Activated naive CD8-positive, alpha-beta T cell treated with anti-CD3 and anti-CD28 coated beads for 36 hours (primary cell): ENCODE results near the gene CLRN3. TPM values are rescaled to one million over a fixed set of nuclear protein-coding genes. Genes with fewer than 3 reads are reported as not detected.

Source experiments
- DNase-seq: peaks from one replicate; pipeline ENCODE4 v3.0.0; 2021
- H3K27ac Mint-ChIP-seq: one replicate; pipeline ENCODE4 v1.8.0; 2022; ENCODE audit warnings: mild to moderate bottlenecking, moderate library complexity, mixed read lengths
- H3K27me3 Mint-ChIP-seq: one replicate; pipeline ENCODE4 v1.8.0; 2022; ENCODE audit warnings: mild to moderate bottlenecking, mixed read lengths
- H3K36me3 Mint-ChIP-seq: one replicate; pipeline ENCODE4 v1.8.0; 2021; ENCODE audit warnings: mild to moderate bottlenecking, mixed read lengths
- H3K4me1 Mint-ChIP-seq: one replicate; pipeline ENCODE4 v1.8.0; 2021; ENCODE audit warnings: mixed read lengths
- H3K4me3 Mint-ChIP-seq: one replicate; pipeline ENCODE4 v1.8.0; 2022; ENCODE audit warnings: mild to moderate bottlenecking, moderate library complexity, mixed read lengths
- H3K9me3 Mint-ChIP-seq: one replicate; pipeline ENCODE4 v1.8.0; 2022; ENCODE audit warnings: mixed read lengths
- total RNA-seq, 2 experiments: library from RNA; stranded (reverse); gene quantifications; one replicate each; pipeline ENCODE4 v1.2.3, GENCODE V29; 2021

The CLRN3 gene
- total RNA-seq, 2 experiments from 2014 or later: not detected

DNA sequence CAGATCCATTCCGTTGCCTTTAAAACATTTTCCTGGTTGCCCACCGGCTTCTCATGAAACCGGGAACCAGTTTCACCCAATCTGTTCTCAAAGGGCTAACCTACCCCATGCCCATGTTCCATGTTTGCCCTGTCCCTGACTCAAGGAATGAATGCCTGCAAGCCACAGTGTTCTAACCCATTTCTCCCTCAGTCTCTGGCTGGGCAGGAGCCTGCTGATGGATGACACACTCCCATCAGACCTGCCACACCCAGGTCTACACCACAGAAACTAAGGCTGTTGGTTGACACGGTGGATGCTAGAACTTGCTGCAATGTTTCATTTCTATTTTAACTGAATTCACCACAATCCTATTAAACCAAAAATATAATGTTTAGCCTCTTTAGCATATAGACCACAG is 15.6 kb downstream of the CLRN3 start:
- H3K27me3 Mint-ChIP-seq: peaks cover 4% of the 10 kb centered on the region
- H3K27ac Mint-ChIP-seq: no peak overlapping the region
- no peaks in the 10 kb centered on the region for H3K9me3 Mint-ChIP-seq
- DNase-seq: no peak
- H3K36me3 Mint-ChIP-seq: no peaks in the 10 kb centered on the region
- H3K4me3 Mint-ChIP-seq: no peak overlapping the region
- peaks cover 7% of the 10 kb centered on the region for H3K4me1 Mint-ChIP-seq

DNA sequence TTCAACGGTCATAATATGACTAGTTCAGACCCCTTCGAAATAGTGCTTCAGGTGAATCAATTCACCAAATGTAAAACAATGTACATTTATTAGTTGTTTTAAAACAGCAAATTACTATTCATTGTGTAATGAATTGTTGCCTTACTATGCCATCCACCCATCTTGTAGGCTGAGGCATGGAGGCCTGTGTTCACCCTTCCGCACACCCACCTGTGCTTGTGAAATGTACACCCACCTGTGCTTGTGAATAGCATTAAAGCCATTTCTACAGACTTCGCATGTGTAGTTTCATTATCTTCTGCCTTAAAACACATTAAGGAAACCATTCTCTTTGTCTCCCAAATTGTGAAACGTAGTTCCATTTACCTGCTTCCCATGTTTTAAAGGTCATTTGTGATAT is 16.8 kb downstream of the CLRN3 start:
- Mint-ChIP-seq H3K4me3 (no peak overlapping the region), H3K4me1 (peaks cover 7% of the 10 kb centered on the region), H3K36me3 (no peaks in the 10 kb centered on the region)

DNA sequence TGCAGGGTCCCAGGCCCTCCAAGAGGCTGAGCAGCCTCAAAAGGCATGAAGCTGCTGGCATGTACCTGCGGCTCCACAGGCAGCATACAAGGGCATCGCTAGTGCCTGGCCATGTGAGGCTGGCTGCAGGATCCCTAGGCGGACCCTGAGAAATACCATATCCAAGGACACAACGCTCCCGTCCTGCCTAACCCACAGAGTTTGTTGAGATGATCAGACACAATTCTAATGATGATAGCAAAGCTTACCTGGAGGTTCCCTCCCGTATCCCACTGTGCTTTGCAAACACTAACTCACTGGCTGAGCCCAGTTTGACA is 17.3 kb downstream of the CLRN3 start:
- Mint-ChIP-seq H3K4me3 (no peak overlapping the region), H3K36me3 (no peaks in the 10 kb centered on the region), H3K4me1 (peaks cover 3% of the 10 kb centered on the region), H3K27me3 (peaks cover 9% of the 10 kb centered on the region), H3K9me3 (no peaks in the 10 kb centered on the region), H3K27ac (no peak overlapping the region)
- no peak for DNase-seq

More for the DNA sequence above, 16.8 kb downstream of the CLRN3 start:
- Mint-ChIP-seq H3K27me3 (peaks cover 8% of the 10 kb centered on the region), H3K27ac (no peak overlapping the region), H3K9me3 (no peaks in the 10 kb centered on the region)
- no peak for DNase-seq

DNA sequence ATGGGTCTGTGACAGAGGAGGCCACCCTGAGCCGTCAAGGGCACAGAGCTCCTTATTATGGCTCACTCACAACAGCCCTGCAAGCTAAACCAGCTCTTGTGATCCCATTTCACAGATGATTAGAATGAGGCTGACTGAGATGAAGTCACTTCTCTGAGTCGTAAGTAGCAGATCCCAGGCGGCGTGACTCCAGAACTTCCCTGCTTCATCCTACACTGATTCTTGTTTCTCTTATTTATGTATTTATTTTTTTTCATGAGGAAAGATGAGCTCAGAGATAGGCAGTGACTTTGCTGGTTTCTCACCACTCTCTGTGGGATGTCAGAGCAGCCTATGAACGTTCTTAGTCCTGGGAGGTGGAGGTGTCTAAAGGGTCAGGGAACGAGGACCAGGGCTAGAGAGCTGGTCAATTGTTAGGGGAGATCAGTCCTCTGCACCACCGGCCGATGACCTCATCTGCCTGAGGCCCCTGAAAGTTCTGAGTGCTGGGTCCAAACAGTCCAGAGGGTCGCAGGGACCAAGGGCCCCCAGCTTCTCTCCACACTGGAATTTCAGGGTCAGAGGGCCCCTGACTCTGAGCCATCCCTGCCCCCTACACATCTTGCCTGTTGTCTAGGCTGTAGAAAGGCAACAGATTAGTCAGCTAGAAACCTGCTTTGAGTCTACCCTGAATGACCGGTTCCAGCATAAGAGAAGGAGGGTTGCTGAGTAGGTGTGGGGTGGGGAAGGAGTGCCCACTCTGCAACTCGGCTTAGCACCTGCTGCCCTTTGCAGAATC is 17.9 kb downstream of the CLRN3 start:
- Mint-ChIP-seq H3K27ac (no peak overlapping the region), H3K9me3 (no peaks in the 10 kb centered on the region), H3K4me1 (no peaks in the 10 kb centered on the region), H3K4me3 (no peak overlapping the region), H3K36me3 (no peaks in the 10 kb centered on the region), H3K27me3 (peaks cover 9% of the 10 kb centered on the region)
- DNase-seq: no peak

DNA sequence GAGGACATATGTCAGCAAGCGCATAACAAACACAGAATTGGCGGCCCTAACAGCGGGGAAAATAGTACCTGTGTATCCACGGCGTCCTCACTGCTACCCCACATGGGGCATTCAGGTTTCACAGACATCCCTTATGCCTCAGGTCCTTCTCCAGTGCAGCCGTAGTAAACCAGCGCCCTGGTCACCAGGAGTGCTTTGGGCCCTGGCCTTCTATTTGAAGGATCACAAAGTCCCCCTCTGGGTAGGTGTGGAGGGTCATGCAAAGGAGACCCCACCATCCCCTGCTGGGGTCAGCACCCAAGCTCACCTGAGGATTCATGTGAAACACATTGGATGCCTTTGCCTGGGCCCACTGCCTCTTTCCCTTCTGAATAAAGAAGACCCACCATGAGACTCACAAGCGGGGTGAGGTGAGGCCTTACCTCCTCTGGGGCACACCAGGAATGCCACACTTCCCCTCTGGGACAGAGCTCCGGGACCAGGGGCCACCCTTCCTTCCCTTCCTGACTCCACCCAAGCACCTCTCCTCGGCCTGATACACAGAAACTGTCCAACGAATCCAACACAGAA is 18.8 kb downstream of the CLRN3 start:
- H3K36me3 Mint-ChIP-seq: no peaks in the 10 kb centered on the region
- H3K27me3 Mint-ChIP-seq: peaks cover 14% of the 10 kb centered on the region
- H3K27ac Mint-ChIP-seq: no peak overlapping the region
- H3K4me1 Mint-ChIP-seq: no peaks in the 10 kb centered on the region
- no peaks in the 10 kb centered on the region for H3K9me3 Mint-ChIP-seq
- H3K4me3 Mint-ChIP-seq: no peak overlapping the region
- DNase-seq: no peak

DNA sequence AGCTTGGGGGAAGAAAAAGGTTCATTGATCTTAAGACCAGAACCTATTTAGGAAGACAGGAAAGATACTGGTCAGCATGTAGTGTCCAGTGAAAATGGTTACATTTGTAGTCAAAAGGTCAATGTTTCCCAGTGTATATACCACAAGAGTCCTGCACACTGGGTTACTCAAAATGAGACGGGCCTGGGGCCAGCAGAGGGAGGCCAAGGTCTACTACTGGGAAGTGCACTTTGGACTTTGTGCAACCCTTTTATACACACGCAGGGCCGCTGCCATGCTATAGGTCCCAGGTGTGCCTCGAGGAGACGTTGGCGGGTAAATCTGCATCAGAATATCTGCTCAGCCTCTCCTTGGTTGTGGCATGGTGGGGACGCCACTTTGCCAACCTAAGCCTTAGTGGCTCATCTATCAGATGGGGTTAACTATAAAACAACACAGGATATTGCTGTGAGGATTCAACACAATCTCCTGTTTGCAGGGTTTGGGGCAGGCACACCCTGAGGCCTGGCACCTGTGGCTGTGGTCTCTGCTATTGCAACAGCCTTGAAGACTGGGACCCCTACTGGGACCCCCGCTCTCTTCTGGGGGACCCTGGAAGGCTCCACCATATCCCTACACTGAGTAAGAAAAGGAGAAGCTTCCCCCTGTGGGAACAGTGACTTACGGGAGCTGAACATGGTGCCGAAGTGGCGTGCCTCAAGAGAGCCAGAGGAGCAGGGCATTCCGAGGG is 19.7 kb downstream of the CLRN3 start:
- Mint-ChIP-seq H3K36me3 (no peaks in the 10 kb centered on the region), H3K27me3 (peaks cover 19% of the 10 kb centered on the region), H3K9me3 (no peaks in the 10 kb centered on the region), H3K27ac (no peak overlapping the region), H3K4me3 (no peak overlapping the region), H3K4me1 (no peaks in the 10 kb centered on the region)
- DNase-seq: no peak

DNA sequence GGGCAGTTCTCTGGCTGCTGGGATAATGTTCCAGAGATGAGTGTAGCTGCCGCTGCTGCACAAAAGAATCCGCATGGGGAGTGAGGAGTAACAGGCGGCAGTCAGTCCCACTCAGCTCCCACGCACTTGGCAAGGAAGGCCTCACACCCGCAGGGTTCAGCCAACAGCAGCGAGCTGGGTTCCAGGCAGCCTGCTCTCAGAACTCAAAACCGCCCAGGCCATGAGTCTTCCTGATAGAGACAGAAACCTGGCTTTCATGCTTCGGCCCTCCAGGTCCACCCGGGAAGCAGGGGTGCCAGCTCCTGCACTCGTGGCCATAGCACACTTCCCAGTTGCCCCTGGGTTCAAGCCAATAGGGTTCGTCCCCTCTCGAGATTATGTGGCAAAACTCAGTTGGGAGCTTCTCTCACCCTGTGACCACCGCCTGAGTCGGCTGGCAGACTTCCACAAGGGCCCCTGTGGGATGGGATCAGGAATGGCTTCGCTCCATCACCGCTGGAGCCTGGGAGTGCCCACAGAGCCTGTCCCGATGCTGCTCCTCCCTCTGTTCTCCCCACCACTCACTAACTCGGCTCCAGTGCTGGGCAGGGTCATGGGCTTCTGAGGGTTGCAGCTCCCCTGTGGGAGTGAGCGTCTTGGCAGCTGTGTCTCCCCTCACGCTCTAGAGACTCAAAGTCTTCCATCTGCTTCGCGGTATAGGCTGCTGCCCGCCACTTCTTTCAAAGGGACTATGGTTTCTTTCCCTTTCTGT is 20.6 kb downstream of the CLRN3 start:
- no peak overlapping the region for H3K4me3 Mint-ChIP-seq
- peaks cover 20% of the 10 kb centered on the region for H3K27me3 Mint-ChIP-seq
- no peaks in the 10 kb centered on the region for H3K9me3 Mint-ChIP-seq
- no peak overlapping the region for H3K27ac Mint-ChIP-seq
- H3K36me3 Mint-ChIP-seq: no peaks in the 10 kb centered on the region
- DNase-seq: no peak
- H3K4me1 Mint-ChIP-seq: no peaks in the 10 kb centered on the region

DNA sequence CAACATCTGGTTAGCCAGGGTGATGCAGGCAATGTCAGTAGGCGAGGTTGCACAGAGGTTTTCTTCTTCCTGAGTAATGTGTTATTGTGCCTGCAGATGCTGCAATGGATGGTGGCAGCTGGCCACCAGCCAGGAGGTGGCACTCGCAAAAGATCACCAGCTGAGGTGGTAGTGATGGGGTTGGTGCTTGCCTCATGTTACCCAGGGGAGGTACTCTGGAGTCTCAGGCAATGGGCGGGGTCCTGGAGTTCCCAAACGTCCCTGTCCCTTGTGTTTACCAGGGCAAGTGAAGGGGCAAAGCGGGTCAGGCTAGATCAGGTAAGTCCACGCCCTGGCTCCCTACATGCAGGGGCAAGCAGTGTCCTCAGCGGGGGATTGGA is 21.1 kb downstream of the CLRN3 start:
- Mint-ChIP-seq H3K4me1 (no peaks in the 10 kb centered on the region), H3K36me3 (no peaks in the 10 kb centered on the region), H3K27me3 (peaks cover 20% of the 10 kb centered on the region), H3K27ac (no peak overlapping the region), H3K9me3 (no peaks in the 10 kb centered on the region), H3K4me3 (no peak overlapping the region)
- DNase-seq: no peak

DNA sequence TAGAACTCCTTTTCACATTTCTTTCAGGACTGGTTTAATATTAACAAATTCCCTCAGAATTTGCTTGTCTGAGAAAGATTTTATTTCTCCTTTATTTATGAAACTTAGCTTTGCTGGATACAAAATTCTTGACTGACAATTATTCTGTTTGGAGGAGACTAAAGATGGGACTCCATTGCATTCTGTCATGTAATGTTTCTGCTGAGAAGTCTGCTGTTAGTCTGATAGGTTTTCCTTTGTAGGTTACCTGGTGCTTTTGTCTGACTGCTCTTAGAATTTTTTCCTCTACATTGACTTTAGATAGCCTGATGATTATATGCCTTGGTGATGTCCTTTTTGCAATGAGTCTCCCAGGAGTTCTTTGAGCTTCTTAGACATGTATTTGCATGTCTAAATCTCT is 23.4 kb downstream of the CLRN3 start:
- no peak for DNase-seq
- Mint-ChIP-seq H3K27me3 (peaks cover 24% of the 10 kb centered on the region), H3K4me1 (no peaks in the 10 kb centered on the region), H3K9me3 (no peaks in the 10 kb centered on the region), H3K27ac (no peak overlapping the region), H3K4me3 (no peak overlapping the region), H3K36me3 (no peaks in the 10 kb centered on the region)

DNA sequence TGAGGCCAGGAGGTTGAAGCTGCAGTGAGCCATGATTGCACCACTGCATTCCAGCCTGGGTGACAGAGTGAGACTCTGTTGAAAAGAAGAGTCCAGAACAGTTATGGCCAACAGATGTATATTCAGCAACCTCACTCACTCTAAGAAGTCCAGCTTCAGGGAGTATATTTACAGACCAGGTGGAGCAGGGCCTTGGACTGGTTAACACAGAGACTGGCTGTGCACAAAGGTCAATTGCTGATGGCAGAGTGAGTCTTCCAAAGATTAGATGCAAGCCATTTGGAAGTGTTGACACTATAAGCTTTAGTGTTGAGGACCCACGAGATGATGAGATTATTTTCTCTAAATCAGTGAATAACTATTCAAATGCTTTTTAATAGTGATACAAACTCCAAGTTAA is 24.9 kb downstream of the CLRN3 start:
- Mint-ChIP-seq H3K4me1 (no peaks in the 10 kb centered on the region), H3K27ac (no peak overlapping the region), H3K4me3 (no peak overlapping the region)

DNA sequence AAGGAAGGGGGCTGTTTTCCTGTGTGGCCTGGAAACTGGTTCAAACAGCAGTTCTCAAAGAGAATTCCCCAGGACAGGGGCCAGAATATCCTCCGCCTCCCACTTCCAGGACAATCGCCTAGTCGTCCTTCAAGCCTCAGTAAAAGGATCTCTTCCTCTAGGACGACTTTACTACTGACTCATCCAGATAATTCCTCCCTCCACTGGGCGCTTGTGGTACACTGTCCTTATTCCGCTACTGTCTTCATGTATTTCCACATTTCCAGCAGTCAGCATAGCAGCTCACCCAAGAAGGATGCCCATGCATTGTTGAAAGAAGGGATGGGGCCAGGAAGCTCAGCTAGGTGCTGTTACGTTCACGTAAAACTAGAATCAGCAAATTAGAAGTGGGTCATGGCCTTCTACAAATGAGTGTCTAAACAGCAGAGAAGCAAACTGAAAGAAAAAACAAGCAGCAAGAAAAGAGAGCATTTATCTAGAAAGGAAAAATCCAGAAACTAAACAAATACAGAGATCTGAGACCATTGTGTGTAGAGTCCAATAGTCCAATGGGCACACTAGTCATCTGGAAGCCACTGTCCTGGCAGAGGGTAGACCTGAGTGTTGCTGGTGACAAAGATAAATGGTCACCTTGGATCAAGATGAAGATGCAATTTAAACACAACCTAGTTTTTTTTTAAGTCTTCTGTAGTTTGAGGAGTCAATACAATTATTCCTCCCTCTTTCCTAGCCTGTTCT is 26.3 kb downstream of the CLRN3 start:
- Mint-ChIP-seq H3K9me3 (peaks cover 4% of the 10 kb centered on the region), H3K4me3 (no peak overlapping the region), H3K27ac (no peak overlapping the region), H3K27me3 (peaks cover 27% of the 10 kb centered on the region), H3K4me1 (no peaks in the 10 kb centered on the region), H3K36me3 (peaks cover 2% of the 10 kb centered on the region)
- DNase-seq: no peak

More for the DNA sequence above, 24.9 kb downstream of the CLRN3 start:
- Mint-ChIP-seq H3K9me3 (peaks cover 4% of the 10 kb centered on the region), H3K27me3 (peaks cover 24% of the 10 kb centered on the region), H3K36me3 (peaks cover 2% of the 10 kb centered on the region)
- no peak for DNase-seq

DNA sequence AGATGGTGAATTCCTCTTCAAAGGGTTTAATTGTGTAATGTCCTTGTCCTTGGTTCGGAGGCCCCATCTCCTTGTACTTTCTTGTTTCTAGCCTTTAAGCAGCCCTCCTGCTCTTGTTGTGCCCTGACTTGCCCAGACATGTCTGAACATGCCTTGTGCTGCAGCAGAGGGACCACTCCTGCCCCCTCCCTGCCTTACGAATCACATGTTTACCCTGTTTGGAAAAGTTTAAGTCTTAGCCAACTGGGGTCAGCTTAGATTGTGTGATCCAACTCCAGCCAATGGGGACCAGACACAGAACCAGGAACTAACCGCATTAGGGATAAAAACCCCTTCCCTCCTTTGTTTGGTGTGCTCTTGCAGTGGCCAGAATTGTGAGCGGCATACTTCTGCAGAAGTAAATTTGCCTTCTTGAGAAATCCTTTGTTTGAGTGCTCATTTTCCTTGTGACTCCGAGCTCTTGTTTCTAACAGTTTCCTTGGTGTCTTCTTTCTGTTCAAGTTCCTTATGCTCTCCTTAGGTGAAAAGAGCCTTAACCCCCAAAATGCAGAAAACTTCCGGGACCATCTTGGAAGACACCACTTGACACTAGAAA is 29.4 kb downstream of the CLRN3 start:
- H3K27me3 Mint-ChIP-seq: peaks cover 15% of the 10 kb centered on the region
- H3K36me3 Mint-ChIP-seq: peaks cover 2% of the 10 kb centered on the region
- DNase-seq: no peak
- peaks cover 4% of the 10 kb centered on the region for H3K9me3 Mint-ChIP-seq
- no peak overlapping the region for H3K27ac Mint-ChIP-seq
- no peak overlapping the region for H3K4me3 Mint-ChIP-seq
- no peaks in the 10 kb centered on the region for H3K4me1 Mint-ChIP-seq

DNA sequence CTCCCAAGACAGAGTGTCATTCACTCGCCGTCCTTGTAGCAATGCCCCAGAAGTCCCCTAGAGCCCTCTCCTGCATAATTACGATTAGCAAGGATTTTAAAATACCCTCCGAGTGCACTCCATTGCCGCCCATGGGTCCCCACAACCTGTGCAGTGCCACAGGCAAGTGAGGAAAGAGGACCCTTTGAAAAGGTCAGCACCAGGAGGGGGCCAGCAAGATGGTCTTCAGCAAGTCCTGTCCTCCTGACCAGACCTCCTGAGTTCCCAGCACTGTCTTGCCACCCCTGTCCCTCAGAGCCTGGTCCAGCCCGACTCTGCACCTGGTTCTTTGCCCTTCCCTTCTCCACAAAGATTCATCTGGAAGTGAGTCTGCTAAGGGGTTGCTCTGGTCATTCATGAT is 32.1 kb downstream of the CLRN3 start:
- no peak for DNase-seq
- Mint-ChIP-seq H3K4me1 (no peaks in the 10 kb centered on the region), H3K4me3 (no peak overlapping the region), H3K27ac (no peak overlapping the region), H3K9me3 (peaks cover 4% of the 10 kb centered on the region), H3K36me3 (peaks cover 2% of the 10 kb centered on the region), H3K27me3 (peaks cover 8% of the 10 kb centered on the region)

DNA sequence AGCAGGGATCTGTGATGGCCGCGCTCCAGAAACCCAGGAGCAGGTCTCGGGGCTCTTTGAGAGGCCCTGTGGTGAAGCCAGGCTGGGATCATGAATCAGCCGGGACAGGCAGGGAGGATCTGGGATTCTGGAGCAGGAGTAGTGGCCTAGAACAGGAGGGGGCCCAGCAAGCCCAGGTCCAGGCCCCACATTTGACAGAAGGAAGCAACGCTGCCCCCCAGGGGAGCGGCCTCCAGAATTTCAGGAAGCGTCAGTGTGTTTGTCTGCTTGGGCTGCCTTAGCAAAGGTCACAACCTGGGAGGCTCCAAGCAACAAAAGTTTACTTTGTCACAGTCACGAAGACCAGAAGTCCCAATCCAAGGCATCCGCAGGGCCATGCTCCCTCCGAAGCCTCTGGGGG is 36.8 kb downstream of the CLRN3 start:
- Mint-ChIP-seq H3K36me3 (no peaks in the 10 kb centered on the region), H3K27me3 (peaks cover 7% of the 10 kb centered on the region), H3K4me1 (peaks cover 1% of the 10 kb centered on the region), H3K27ac (no peak overlapping the region), H3K4me3 (no peak overlapping the region), H3K9me3 (no peaks in the 10 kb centered on the region)
- DNase-seq: no peak
